ENCODE data around the gene TROAP. TPM values are rescaled to one million over a fixed set of nuclear protein-coding genes. Genes with fewer than 3 reads are reported as not detected.

Gene TROAP
- total RNA-seq, 3 donors from 2014 or later (not counting 1 experiment from before 2014, with no cell fraction given): 0.58 to 3.0 (median 2.2) TPM

- no peak overlapping the region for H3K4me3 Mint-ChIP-seq
- 89% methylated on average over 5 of the region's 5 CpGs for WGBS (ENCODE audit: insufficient coverage)
- H3K4me3 ChIP-seq (ENCODE audit: low read length): no peak overlapping the region
- peaks cover 16 to 29% of the 10 kb centered on the region in 2 donors for H3K4me1 Mint-ChIP-seq
- H3K27me3 ChIP-seq (ENCODE audit: control insufficient read depth, insufficient read depth, low read length): peaks cover 53% of the 10 kb centered on the region
- TF ChIP-seq CTCF (IDR thresholded peaks at IDR 0.05): no peak
- H3K27ac Mint-ChIP-seq: no peak overlapping the region
- ATAC-seq (no peak), DNase-seq (no peak)
- no peaks in the 10 kb centered on the region for H3K9me3 ChIP-seq (ENCODE audit: control insufficient read depth, insufficient read depth, low read length)
- H3K4me1 ChIP-seq (ENCODE audit: control insufficient read depth, insufficient read depth, low read length): peaks cover 42% of the 10 kb centered on the region
- H3K36me3 Mint-ChIP-seq: no peaks in the 10 kb centered on the region
- H3K27me3 Mint-ChIP-seq (ENCODE audit: low read depth in 2 of 2): peaks cover 41 to 63% of the 10 kb centered on the region in 2 donors
- intact Hi-C loops (cut with micrococcal nuclease): no loop called here
- H3K27ac ChIP-seq (ENCODE audit: low read length): no peak overlapping the region
- H3K36me3 ChIP-seq (ENCODE audit: control insufficient read depth, insufficient read depth, low read length): no peaks in the 10 kb centered on the region
- H3K9me3 Mint-ChIP-seq: no peaks in the 10 kb centered on the region
Observed at GRCh38 chr12:49348781-49349180, 25.7 kb downstream of the TROAP start.

- Histone ChIP-seq H3K4me3 (ENCODE audit: low read length) (no peak overlapping the region), H3K9me3 (ENCODE audit: control insufficient read depth, insufficient read depth, low read length) (no peaks in the 10 kb centered on the region), H3K27me3 (ENCODE audit: control insufficient read depth, insufficient read depth, low read length) (peaks cover 48% of the 10 kb centered on the region), H3K27ac (ENCODE audit: low read length) (no peak overlapping the region), H3K36me3 (ENCODE audit: control insufficient read depth, insufficient read depth, low read length) (no peaks in the 10 kb centered on the region), H3K4me1 (ENCODE audit: control insufficient read depth, insufficient read depth, low read length) (peaks cover 37% of the 10 kb centered on the region)
- Mint-ChIP-seq H3K4me3 (peak overlapping the region; percentile 9), H3K4me1 (peaks cover 16 to 29% of the 10 kb centered on the region in 2 donors), H3K36me3 (no peaks in the 10 kb centered on the region), H3K27ac (no peak overlapping the region), H3K27me3 (ENCODE audit: low read depth in 2 of 2) (peaks cover 42 to 61% of the 10 kb centered on the region in 2 donors), H3K9me3 (no peaks in the 10 kb centered on the region)
- intact Hi-C loops (cut with micrococcal nuclease): no loop called here
- DNase-seq (no peak), ATAC-seq (no peak)
- WGBS (ENCODE audit: insufficient coverage): 96% methylated on average over 11 of the region's 11 CpGs
- no peak for TF ChIP-seq CTCF (IDR thresholded peaks at IDR 0.05)
Observed at GRCh38 chr12:49349266-49349665, 26.2 kb downstream of the TROAP start.

- Histone ChIP-seq H3K9me3 (ENCODE audit: control insufficient read depth, insufficient read depth, low read length) (no peaks in the 10 kb centered on the region), H3K4me3 (ENCODE audit: low read length) (no peak overlapping the region), H3K4me1 (ENCODE audit: control insufficient read depth, insufficient read depth, low read length) (peaks cover 9% of the 10 kb centered on the region), H3K27ac (ENCODE audit: low read length) (no peak overlapping the region), H3K27me3 (ENCODE audit: control insufficient read depth, insufficient read depth, low read length) (peaks cover 21% of the 10 kb centered on the region), H3K36me3 (ENCODE audit: control insufficient read depth, insufficient read depth, low read length) (no peaks in the 10 kb centered on the region)
- no peaks in the 10 kb centered on the region for H3K9me3 Mint-ChIP-seq
- H3K4me1 Mint-ChIP-seq: peaks cover 1 to 7% of the 10 kb centered on the region in 2 donors
- WGBS (ENCODE audit: insufficient coverage): 50% methylated on average over 1 of the region's 2 CpGs
- no peak for TF ChIP-seq CTCF (IDR thresholded peaks at IDR 0.05)
- ATAC-seq: no peak
- intact Hi-C loops (cut with micrococcal nuclease): no loop called here
- no peaks in the 10 kb centered on the region for H3K36me3 Mint-ChIP-seq
- no peak overlapping the region for H3K4me3 Mint-ChIP-seq
- no peak for DNase-seq
- no peak overlapping the region for H3K27ac Mint-ChIP-seq
- H3K27me3 Mint-ChIP-seq (ENCODE audit: low read depth in 2 of 2): peaks cover 40 to 48% of the 10 kb centered on the region in 2 donors
Observed at GRCh38 chr12:49352351-49352750, 29.3 kb downstream of the TROAP start.

GRCh38 chr12:49355913-49356312, 32.9 kb downstream of the TROAP start:
- Mint-ChIP-seq H3K27ac (no peak overlapping the region), H3K4me1 (peaks cover 7% of the 10 kb centered on the region in 2 donors), H3K27me3 (ENCODE audit: low read depth in 2 of 2) (peaks cover 27 to 57% of the 10 kb centered on the region in 2 donors), H3K4me3 (no peak overlapping the region), H3K36me3 (no peaks in the 10 kb centered on the region), H3K9me3 (no peaks in the 10 kb centered on the region)
- Histone ChIP-seq H3K4me3 (ENCODE audit: low read length) (no peak overlapping the region), H3K27me3 (ENCODE audit: control insufficient read depth, insufficient read depth, low read length) (peaks cover 2% of the 10 kb centered on the region), H3K9me3 (ENCODE audit: control insufficient read depth, insufficient read depth, low read length) (no peaks in the 10 kb centered on the region), H3K4me1 (ENCODE audit: control insufficient read depth, insufficient read depth, low read length) (no peaks in the 10 kb centered on the region), H3K27ac (ENCODE audit: low read length) (no peak overlapping the region), H3K36me3 (ENCODE audit: control insufficient read depth, insufficient read depth, low read length) (no peaks in the 10 kb centered on the region)
- no peak for TF ChIP-seq CTCF (IDR thresholded peaks at IDR 0.05)
- intact Hi-C loops (cut with micrococcal nuclease): no loop called here
- WGBS (ENCODE audit: insufficient coverage): 95% methylated on average over 8 of the region's 10 CpGs
- ATAC-seq (no peak), DNase-seq (no peak)

Measured in natural killer cell (primary cell).